GM12892 (cell line): ENCODE measurements around the gene PRRT1B.

Experiments used
- POLR2A ChIP-seq: IDR thresholded peaks from 2 replicates; pipeline ENCODE4 v1.6.1; 2011; ENCODE audit warnings: low read depth, low read length, control low read depth
- TAF1 ChIP-seq: IDR thresholded peaks from 2 replicates; pipeline ENCODE4 v1.6.1; 2011; ENCODE audit warnings: low read depth, mild to moderate bottlenecking, control low read depth, low read length, borderline replicate concordance

DNA sequence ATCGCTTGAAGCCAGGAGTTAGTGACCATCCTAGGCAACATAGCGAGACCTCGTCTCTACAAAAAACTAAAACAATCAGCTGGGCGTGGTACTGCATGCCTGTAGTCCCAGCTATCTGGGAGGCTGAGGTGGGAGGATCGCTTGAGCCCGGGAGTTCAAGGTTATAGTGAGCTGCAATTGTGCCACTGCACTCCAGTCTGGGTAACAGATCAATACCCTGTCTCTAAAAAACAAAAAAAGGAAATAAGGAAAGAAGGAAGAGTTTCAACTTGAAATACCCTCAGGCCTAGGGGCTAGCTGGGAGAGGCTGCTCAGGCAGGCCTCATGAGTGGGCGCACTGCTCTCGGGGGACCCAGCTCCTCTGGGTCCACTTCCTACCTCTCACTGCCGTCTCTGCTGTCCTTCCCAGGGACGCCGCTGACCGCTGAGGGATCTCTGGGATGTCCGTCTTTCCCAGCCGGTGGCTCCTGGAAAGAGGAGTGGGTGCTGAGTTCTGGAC is 56.4 kb downstream of the PRRT1B start:
- TF ChIP-seq POLR2A = no peak
- no peak for TF ChIP-seq TAF1
